Endothelial cell of umbilical vein (primary cell): Measurements from ENCODE around the gene GSG1L.

Experiments
- CTCF ChIP-seq, 2 donors: IDR thresholded peaks; 1 replicate in 1 of 2; 2 replicates in 1 of 2; pipeline ENCODE4 v1.5.1; 2011; ENCODE audit warnings: low read length in 2 of 2, mild to moderate bottlenecking in 2 of 2, moderate library complexity in 2 of 2, control low read depth in 1 of 2, inconsistent platforms in 1 of 2, low read depth in 1 of 2; ENCODE audit not compliant: insufficient read depth in 1 of 2; ENCODE audit errors: extremely low read depth in 1 of 2
- EZH2 ChIP-seq: IDR thresholded peaks from 2 replicates; pipeline ENCODE4 v1.6.1; 2012; ENCODE audit warnings: borderline replicate concordance, low read depth, mild to moderate bottlenecking, moderate library complexity, low read length, inconsistent platforms; ENCODE audit not compliant: severe bottlenecking
- MYC ChIP-seq: IDR thresholded peaks from one replicate; pipeline ENCODE4 v1.6.1; 2011; ENCODE audit warnings: mild to moderate bottlenecking, low read depth, low read length
- POLR2A ChIP-seq: IDR thresholded peaks from 2 replicates; pipeline ENCODE4 v1.6.1; 2012; ENCODE audit warnings: low read depth, mild to moderate bottlenecking, control low read depth, low read length
- POLR2AphosphoS5 ChIP-seq: IDR thresholded peaks from 2 replicates; pipeline ENCODE4 v1.6.1; 2012; ENCODE audit warnings: low read depth, mild to moderate bottlenecking, control low read depth, low read length, moderate library complexity; ENCODE audit not compliant: insufficient read depth

DNA sequence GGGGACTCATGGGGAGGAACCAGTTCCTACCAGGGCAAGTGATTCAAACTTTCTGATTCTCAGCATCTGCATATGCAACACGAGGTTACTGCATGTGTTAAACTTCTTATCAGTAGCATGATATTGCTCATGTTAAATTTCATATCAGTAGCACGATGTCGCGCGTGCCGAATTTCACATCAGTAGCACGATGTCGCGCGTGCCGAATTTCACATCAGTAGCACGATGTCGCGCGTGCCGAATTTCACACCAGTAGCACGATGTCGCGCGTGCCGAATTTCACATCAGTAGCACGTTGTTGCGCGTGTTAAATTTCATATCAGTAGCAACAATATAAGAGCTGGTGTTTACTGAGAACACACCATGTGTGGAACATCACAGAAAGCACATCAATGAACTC lies 221.6 kb downstream of the GSG1L start:
- no peak for TF ChIP-seq MYC
- no peak for TF ChIP-seq POLR2AphosphoS5
- TF ChIP-seq EZH2, result no peak
- TF ChIP-seq CTCF (IDR thresholded peaks at IDR 0.05; ENCODE audit: extremely low read depth in 1 of 2, insufficient read depth in 1 of 2, low read depth in 1 of 2, low read length in 2 of 2), result no peak
- TF ChIP-seq POLR2A, result no peak
